GM12878 (cell line): Measurements from ENCODE around the gene KIAA0825.

Experiments
- CBX3 ChIP-seq: fragments of 200-600 bp; sonication (generic); IDR thresholded peaks from 2 replicates; pipeline ENCODE4 v1.6.1; 2016; ENCODE audit warnings: low read depth, borderline replicate concordance
- ESRRA ChIP-seq: IDR thresholded peaks from 2 replicates; pipeline ENCODE4 v1.6.1; 2012; ENCODE audit warnings: mild to moderate bottlenecking, low read length, improper control_type of control experiment
- EZH2 ChIP-seq: IDR thresholded peaks from 2 replicates; pipeline ENCODE4 v1.6.1; 2012; ENCODE audit warnings: low read depth, mild to moderate bottlenecking, control low read depth, inconsistent platforms, low read length, borderline replicate concordance; ENCODE audit not compliant: control insufficient read depth
- MXI1 ChIP-seq: fragments of 150-350 bp; IDR thresholded peaks from 2 replicates; pipeline ENCODE4 v1.6.1; 2011; ENCODE audit warnings: low read depth, mild to moderate bottlenecking, inconsistent platforms, low read length, improper control_type of control experiment
- NFYB ChIP-seq: IDR thresholded peaks from 2 replicates; pipeline ENCODE4 v1.6.1; 2011; ENCODE audit warnings: low read depth, mild to moderate bottlenecking, low read length, improper control_type of control experiment, moderate library complexity; ENCODE audit not compliant: insufficient read depth
- RAD21 ChIP-seq: IDR thresholded peaks from 2 replicates; pipeline ENCODE4 v1.6.1; 2011; ENCODE audit warnings: mild to moderate bottlenecking, low read depth, low read length, moderate library complexity; ENCODE audit not compliant: insufficient read depth
- TF ChIP-seq, protein P1 (sequence below), 3 experiments: IDR thresholded peaks in 2 of 3; conservative IDR thresholded peaks in 1 of 3; 2 replicates each; pipeline ENCODE4 v1.5.1; 2011; ENCODE audit warnings: low read depth in 3 of 3, low read length in 3 of 3, mild to moderate bottlenecking in 3 of 3, control low read depth in 2 of 3, moderate library complexity in 2 of 3, inconsistent platforms in 1 of 3, mixed read lengths in 1 of 3; ENCODE audit not compliant: control insufficient read depth in 2 of 3, insufficient read depth in 1 of 3; ENCODE audit errors: extremely low read depth in 1 of 3
- TF ChIP-seq, protein P2 (sequence below): IDR thresholded peaks from 2 replicates; pipeline ENCODE4 v1.6.1; 2012; ENCODE audit warnings: mild to moderate bottlenecking, low read depth, low read length

DNA sequence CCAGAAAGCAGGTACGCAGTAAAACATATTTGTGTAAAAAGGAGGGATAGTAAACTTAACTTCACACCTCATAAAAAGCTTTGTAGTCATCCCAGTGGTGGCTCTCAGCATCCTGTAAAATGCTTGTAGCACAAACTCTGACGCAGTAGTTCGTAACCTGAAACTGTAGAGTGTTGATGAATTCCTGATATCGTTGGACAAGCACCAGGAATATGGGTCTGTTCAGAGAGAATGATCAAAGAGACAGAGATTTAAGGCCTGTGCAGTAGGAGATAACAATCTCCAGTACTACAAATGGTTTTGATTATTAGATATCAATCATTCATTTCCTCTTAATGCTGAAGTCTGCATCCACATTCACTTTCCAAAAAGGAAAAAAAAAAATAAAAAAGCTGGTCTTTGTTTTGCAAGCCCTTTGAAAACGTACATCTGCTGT is 148.5 kb downstream of the KIAA0825 start:
- TF ChIP-seq, protein P1, sequence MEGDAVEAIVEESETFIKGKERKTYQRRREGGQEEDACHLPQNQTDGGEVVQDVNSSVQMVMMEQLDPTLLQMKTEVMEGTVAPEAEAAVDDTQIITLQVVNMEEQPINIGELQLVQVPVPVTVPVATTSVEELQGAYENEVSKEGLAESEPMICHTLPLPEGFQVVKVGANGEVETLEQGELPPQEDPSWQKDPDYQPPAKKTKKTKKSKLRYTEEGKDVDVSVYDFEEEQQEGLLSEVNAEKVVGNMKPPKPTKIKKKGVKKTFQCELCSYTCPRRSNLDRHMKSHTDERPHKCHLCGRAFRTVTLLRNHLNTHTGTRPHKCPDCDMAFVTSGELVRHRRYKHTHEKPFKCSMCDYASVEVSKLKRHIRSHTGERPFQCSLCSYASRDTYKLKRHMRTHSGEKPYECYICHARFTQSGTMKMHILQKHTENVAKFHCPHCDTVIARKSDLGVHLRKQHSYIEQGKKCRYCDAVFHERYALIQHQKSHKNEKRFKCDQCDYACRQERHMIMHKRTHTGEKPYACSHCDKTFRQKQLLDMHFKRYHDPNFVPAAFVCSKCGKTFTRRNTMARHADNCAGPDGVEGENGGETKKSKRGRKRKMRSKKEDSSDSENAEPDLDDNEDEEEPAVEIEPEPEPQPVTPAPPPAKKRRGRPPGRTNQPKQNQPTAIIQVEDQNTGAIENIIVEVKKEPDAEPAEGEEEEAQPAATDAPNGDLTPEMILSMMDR (IDR thresholded peaks at IDR 0.05 in 2 of 3, conservative IDR thresholded peaks at IDR 0.05 in 1 of 3; ENCODE audit: control insufficient read depth in 2 of 3, extremely low read depth in 1 of 3, insufficient read depth in 1 of 3, low read depth in 3 of 3, low read length in 3 of 3), result no peak
- TF ChIP-seq MXI1, result no peak
- TF ChIP-seq CBX3, result no peak
- TF ChIP-seq RAD21, result no peak
- TF ChIP-seq ESRRA, result no peak
- TF ChIP-seq EZH2, result no peak
- no peak for TF ChIP-seq NFYB
- TF ChIP-seq, protein P2, sequence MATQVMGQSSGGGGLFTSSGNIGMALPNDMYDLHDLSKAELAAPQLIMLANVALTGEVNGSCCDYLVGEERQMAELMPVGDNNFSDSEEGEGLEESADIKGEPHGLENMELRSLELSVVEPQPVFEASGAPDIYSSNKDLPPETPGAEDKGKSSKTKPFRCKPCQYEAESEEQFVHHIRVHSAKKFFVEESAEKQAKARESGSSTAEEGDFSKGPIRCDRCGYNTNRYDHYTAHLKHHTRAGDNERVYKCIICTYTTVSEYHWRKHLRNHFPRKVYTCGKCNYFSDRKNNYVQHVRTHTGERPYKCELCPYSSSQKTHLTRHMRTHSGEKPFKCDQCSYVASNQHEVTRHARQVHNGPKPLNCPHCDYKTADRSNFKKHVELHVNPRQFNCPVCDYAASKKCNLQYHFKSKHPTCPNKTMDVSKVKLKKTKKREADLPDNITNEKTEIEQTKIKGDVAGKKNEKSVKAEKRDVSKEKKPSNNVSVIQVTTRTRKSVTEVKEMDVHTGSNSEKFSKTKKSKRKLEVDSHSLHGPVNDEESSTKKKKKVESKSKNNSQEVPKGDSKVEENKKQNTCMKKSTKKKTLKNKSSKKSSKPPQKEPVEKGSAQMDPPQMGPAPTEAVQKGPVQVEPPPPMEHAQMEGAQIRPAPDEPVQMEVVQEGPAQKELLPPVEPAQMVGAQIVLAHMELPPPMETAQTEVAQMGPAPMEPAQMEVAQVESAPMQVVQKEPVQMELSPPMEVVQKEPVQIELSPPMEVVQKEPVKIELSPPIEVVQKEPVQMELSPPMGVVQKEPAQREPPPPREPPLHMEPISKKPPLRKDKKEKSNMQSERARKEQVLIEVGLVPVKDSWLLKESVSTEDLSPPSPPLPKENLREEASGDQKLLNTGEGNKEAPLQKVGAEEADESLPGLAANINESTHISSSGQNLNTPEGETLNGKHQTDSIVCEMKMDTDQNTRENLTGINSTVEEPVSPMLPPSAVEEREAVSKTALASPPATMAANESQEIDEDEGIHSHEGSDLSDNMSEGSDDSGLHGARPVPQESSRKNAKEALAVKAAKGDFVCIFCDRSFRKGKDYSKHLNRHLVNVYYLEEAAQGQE, result no peak
